Glutamatergic neuron (in vitro differentiated cells): Measurements from ENCODE around the gene HTT-AS. TPM values are rescaled to one million over a fixed set of nuclear protein-coding genes. Genes with fewer than 3 reads are reported as not detected.

Experiments
- DNase-seq: peaks from one replicate; pipeline ENCODE4 v3.0.0; 2022
- H3K27ac Mint-ChIP-seq: one replicate; pipeline ENCODE4 v1.8.0; 2020; ENCODE audit warnings: mild to moderate bottlenecking, mixed read lengths, inconsistent platforms; ENCODE audit not compliant: unreplicated experiment
- H3K27me3 Mint-ChIP-seq: one replicate; pipeline ENCODE4 v1.8.0; 2020; ENCODE audit warnings: mild to moderate bottlenecking, moderate library complexity, mixed read lengths, inconsistent platforms; ENCODE audit not compliant: unreplicated experiment
- H3K36me3 Mint-ChIP-seq: one replicate; pipeline ENCODE4 v1.8.0; 2020; ENCODE audit warnings: mild to moderate bottlenecking, mixed read lengths, inconsistent platforms; ENCODE audit not compliant: unreplicated experiment
- H3K4me1 Mint-ChIP-seq: one replicate; pipeline ENCODE4 v1.8.0; 2020; ENCODE audit warnings: mild to moderate bottlenecking, low read depth, mixed read lengths, inconsistent platforms; ENCODE audit not compliant: unreplicated experiment
- H3K4me3 Mint-ChIP-seq: one replicate; pipeline ENCODE4 v1.8.0; 2020; ENCODE audit warnings: mild to moderate bottlenecking, mixed read lengths, inconsistent platforms; ENCODE audit not compliant: unreplicated experiment
- H3K9me3 Mint-ChIP-seq: one replicate; pipeline ENCODE4 v1.8.0; 2020; ENCODE audit warnings: mild to moderate bottlenecking, moderate library complexity, mixed read lengths, inconsistent platforms; ENCODE audit not compliant: unreplicated experiment
- total RNA-seq: library from RNA; stranded (reverse); fragmentation: NEBNext Ultra II Directional; extraction: Animal tissue kit (Norgen Biotek cat#: 25700); gene quantifications from one replicate; pipeline ENCODE4 v1.2.1, GENCODE V29; 2021; ENCODE audit not compliant: unreplicated experiment
- TF ChIP-seq, protein P1 (sequence below): fragments of 200-600 bp; sonication (generic); IDR thresholded peaks from one replicate; pipeline ENCODE4 v1.5.0; 2021; ENCODE audit not compliant: partially characterized antibody, unreplicated experiment

HTT-AS gene
- total RNA-seq, 1 donor from 2014 or later = not detected

DNA sequence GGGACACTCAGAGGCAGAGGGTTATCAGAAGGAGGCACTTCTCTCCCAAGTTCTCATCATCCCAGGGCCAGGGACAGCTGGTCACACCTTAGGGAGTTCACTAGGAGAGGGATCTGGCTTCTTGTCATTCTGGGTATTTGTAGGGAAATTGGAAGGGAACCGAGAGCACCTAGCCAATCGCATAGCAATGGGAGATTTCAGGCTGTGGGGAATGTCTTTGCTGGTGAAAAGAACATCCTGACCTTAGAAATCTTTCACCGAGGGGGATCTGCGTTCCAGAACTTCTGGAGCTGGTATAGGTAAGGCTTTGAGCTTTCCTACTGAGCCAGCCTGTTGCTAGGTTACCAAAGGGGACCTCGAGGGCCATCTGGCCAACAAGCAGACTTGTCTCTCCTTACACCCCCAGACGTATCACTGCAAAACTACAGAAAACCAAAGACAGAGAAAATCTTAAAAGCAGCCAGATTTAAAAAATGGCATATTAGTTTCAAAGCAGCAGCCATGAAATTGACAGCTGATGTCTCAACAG is 6.8 kb downstream of the HTT-AS start:
- peaks cover 10% of the 10 kb centered on the region for H3K4me1 Mint-ChIP-seq
- no peak for DNase-seq

DNA sequence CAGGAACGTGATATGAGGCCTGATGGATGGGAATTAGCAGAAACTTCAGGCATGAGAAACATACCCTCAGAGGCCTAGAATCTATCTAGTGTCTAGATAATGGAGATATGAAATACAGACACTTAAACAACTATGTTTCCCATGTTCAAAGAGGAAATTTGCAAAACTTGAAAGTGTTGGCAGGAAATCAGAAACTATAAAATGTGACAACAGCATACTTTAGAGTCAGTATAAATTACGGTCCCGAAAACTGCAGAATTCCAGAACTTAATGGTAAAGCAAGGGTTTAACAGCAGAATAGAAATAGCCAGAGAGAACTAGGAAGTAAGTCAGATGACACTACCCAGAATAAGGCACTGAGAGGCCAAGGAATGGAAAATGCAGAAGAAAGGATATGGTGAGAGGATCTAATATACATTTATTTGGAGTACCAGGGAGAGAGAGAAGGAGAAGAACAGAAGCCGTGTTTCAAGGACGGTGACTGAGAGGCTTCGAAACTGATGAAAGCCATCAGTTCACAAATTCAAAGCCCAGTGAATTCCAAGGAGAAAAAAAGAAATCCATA is 7.4 kb downstream of the HTT-AS start:
- H3K4me3 Mint-ChIP-seq = no peak overlapping the region
- H3K27ac Mint-ChIP-seq = no peak overlapping the region
- H3K9me3 Mint-ChIP-seq = peaks cover 2% of the 10 kb centered on the region
- H3K36me3 Mint-ChIP-seq = peaks cover 16% of the 10 kb centered on the region
- H3K27me3 Mint-ChIP-seq = peaks cover 7% of the 10 kb centered on the region
- no peak for DNase-seq
- peaks cover 10% of the 10 kb centered on the region for H3K4me1 Mint-ChIP-seq
- TF ChIP-seq, protein P1, sequence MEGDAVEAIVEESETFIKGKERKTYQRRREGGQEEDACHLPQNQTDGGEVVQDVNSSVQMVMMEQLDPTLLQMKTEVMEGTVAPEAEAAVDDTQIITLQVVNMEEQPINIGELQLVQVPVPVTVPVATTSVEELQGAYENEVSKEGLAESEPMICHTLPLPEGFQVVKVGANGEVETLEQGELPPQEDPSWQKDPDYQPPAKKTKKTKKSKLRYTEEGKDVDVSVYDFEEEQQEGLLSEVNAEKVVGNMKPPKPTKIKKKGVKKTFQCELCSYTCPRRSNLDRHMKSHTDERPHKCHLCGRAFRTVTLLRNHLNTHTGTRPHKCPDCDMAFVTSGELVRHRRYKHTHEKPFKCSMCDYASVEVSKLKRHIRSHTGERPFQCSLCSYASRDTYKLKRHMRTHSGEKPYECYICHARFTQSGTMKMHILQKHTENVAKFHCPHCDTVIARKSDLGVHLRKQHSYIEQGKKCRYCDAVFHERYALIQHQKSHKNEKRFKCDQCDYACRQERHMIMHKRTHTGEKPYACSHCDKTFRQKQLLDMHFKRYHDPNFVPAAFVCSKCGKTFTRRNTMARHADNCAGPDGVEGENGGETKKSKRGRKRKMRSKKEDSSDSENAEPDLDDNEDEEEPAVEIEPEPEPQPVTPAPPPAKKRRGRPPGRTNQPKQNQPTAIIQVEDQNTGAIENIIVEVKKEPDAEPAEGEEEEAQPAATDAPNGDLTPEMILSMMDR = no peak

More for the DNA sequence above, 6.8 kb downstream of the HTT-AS start:
- Mint-ChIP-seq H3K27me3 (peaks cover 10% of the 10 kb centered on the region), H3K27ac (no peak overlapping the region), H3K36me3 (peaks cover 14% of the 10 kb centered on the region), H3K9me3 (peaks cover 4% of the 10 kb centered on the region), H3K4me3 (no peak overlapping the region)
- TF ChIP-seq, protein P1 = no peak

DNA sequence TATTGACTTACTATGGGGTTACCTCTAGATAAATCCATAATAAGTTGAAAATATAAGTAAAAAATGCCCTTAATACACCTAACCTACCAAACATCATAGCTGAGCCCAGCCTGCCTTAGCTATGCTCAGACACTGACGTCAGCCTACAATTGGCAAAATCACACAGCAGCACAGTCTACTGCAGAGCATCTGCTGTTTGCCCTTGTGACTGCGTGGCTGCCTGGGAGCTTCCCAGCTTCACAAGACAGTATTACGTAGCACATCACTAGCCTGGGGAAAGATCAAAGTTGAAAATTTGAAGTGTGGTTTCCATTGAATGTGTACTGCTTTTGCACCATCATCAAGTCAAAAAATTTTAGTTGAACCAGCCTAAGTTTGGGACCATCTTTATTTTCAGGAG is 8.8 kb downstream of the HTT-AS start:
- no peak overlapping the region for H3K27ac Mint-ChIP-seq
- DNase-seq = no peak
- peaks cover 10% of the 10 kb centered on the region for H3K4me1 Mint-ChIP-seq
- peaks cover 5% of the 10 kb centered on the region for H3K9me3 Mint-ChIP-seq
- TF ChIP-seq, protein P1 = no peak
- H3K36me3 Mint-ChIP-seq = peaks cover 16% of the 10 kb centered on the region
- no peak overlapping the region for H3K4me3 Mint-ChIP-seq
- peaks cover 7% of the 10 kb centered on the region for H3K27me3 Mint-ChIP-seq

DNA sequence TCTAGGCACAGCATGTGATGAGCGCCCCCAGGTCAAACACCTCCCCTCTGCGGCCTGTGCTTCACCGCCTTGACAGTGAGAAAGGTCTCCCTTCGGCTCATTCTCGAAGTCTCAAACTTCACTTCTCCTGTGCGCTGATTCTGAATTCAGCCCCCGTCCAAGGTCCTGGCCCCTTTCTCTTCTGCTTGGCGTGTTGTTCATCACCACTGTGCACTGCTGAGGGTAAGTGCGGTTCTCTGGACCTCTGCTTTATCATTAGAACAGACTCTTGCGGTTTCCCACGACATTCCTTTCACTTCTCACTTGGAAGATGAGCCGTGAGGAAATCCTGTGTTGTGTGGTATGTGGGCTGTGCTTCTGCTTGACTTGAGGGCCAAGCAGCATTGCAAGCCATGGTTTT is 11.9 kb downstream of the HTT-AS start:
- no peak overlapping the region for H3K27ac Mint-ChIP-seq
- H3K4me1 Mint-ChIP-seq = peaks cover 3% of the 10 kb centered on the region
- TF ChIP-seq, protein P1 = no peak
- no peak for DNase-seq
- H3K36me3 Mint-ChIP-seq = peaks cover 11% of the 10 kb centered on the region
- H3K9me3 Mint-ChIP-seq = peaks cover 6% of the 10 kb centered on the region
- H3K4me3 Mint-ChIP-seq = no peak overlapping the region
- H3K27me3 Mint-ChIP-seq = peaks cover 2% of the 10 kb centered on the region

DNA sequence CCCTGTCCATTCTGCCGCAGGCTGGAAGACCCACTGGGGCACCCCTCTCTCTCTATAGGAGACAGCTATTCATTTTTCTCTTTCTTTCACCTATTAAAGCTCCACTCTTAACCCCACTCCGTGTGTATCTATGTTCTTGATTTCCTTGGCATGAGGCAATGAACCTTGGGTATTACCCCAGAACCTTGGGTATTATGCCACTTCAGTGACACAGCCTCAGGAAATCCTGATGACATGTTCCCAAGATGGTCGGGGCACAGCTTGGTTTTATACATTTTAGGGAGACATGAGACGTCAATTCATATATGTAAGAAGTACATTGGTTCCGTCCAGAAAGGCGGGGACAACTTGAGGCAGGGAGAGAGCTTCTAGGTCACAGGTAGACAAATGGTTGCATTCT is 13.4 kb downstream of the HTT-AS start:
- Mint-ChIP-seq H3K9me3 (peaks cover 6% of the 10 kb centered on the region), H3K4me3 (no peak overlapping the region), H3K27me3 (peaks cover 3% of the 10 kb centered on the region), H3K36me3 (peaks cover 15% of the 10 kb centered on the region), H3K4me1 (no peaks in the 10 kb centered on the region), H3K27ac (no peak overlapping the region)
- DNase-seq = no peak
- TF ChIP-seq, protein P1 = no peak
